H1 (cell line): ENCODE data around the gene POU2F1. TPM values are rescaled to one million over a fixed set of nuclear protein-coding genes. Genes with fewer than 3 reads are reported as not detected.

Source experiments
- CTCF ChIA-PET: fragments of 300-600 bp; sonication (Branson Sonifier 250); formaldehyde crosslinking; loops from one replicate; lab custom pipeline; 2021; ENCODE audit not compliant: partially characterized antibody; lab: Charles Lee
- POLR2A ChIA-PET: fragments of 300-600 bp; sonication (Branson Sonifier 250); formaldehyde crosslinking; loops from one replicate; lab custom pipeline; 2021; ENCODE audit warnings: inconsistent platforms; ENCODE audit not compliant: partially characterized antibody; lab: Charles Lee
- DNase-seq, 2 experiments: peaks; one replicate each; pipeline versions ENCODE4 v3.0.0 to v3.0.0-alpha.2; 2010 to 2022; ENCODE audit warnings: low spot score in 2 of 2, low read depth in 1 of 2, mixed read lengths in 1 of 2
- FAIRE-seq: peaks from 2 replicates; lab custom pipeline; 2011; peaks lifted over from hg19 to GRCh38; lab: Jason Lieb, UNC
- H2AFZ ChIP-seq: 2 replicates; pipeline ENCODE4 v1.8.1; 2012; ENCODE audit warnings: low read length, inconsistent platforms
- H2AK5ac ChIP-seq: 2 replicates; pipeline ENCODE4 v1.6.1; 2013; ENCODE audit warnings: low read depth, low read length
- H2BK120ac ChIP-seq: replicated peaks from 2 replicates; pipeline ENCODE3; 2013; ENCODE audit warnings: low read depth, low read length, inconsistent platforms
- H2BK12ac ChIP-seq: 2 replicates; pipeline ENCODE4 v1.6.1; 2013; ENCODE audit warnings: low read depth, low read length
- H2BK15ac ChIP-seq: 2 replicates; pipeline ENCODE4 v1.6.1; 2013; ENCODE audit warnings: low read length
- H2BK20ac ChIP-seq: 2 replicates; pipeline ENCODE4 v1.6.1; 2013; ENCODE audit warnings: low read length
- H2BK5ac ChIP-seq: 2 replicates; pipeline ENCODE4 v1.6.1; 2013; ENCODE audit warnings: low read depth, low read length
- H3K14ac ChIP-seq: 2 replicates; pipeline ENCODE4 v1.6.1; 2013; ENCODE audit warnings: inconsistent platforms; ENCODE audit not compliant: insufficient read length
- H3K18ac ChIP-seq: 2 replicates; pipeline ENCODE4 v1.6.1; 2013; ENCODE audit warnings: low read length; ENCODE audit errors: extremely low read depth
- H3K23ac ChIP-seq: 2 replicates; pipeline ENCODE4 v1.6.1; 2013; ENCODE audit warnings: inconsistent platforms; ENCODE audit not compliant: insufficient read length
- H3K23me2 ChIP-seq: 2 replicates; pipeline ENCODE4 v1.6.1; 2013; ENCODE audit warnings: low read depth, low read length
- H3K27ac ChIP-seq: 2 replicates; pipeline ENCODE4 v1.6.1; 2011; ENCODE audit warnings: low read depth, low read length, inconsistent platforms
- H3K27me3 ChIP-seq, 4 experiments: replicated peaks in 1 of 4; 1 replicate in 1 of 4; 2 replicates in 3 of 4; pipeline versions ENCODE4 v1.6.1 to v1.8.1; 2011 to 2013; ENCODE audit warnings: low read length in 3 of 4, mild to moderate bottlenecking in 3 of 4, inconsistent platforms in 2 of 4, mixed read lengths in 2 of 4, moderate library complexity in 1 of 4; ENCODE audit not compliant: control insufficient read depth in 3 of 4, insufficient read depth in 3 of 4; ENCODE audit errors: extremely low read depth in 1 of 4
- H3K36me3 ChIP-seq, 4 experiments: 2 replicates each; pipeline versions ENCODE4 v1.6.1 to v1.8.1; 2011 to 2013; ENCODE audit warnings: mild to moderate bottlenecking in 4 of 4, low read length in 3 of 4, moderate library complexity in 2 of 4, control low read depth in 1 of 4, inconsistent platforms in 1 of 4; ENCODE audit not compliant: insufficient read depth in 4 of 4, control insufficient read depth in 2 of 4
- H3K4ac ChIP-seq: replicated peaks from 2 replicates; pipeline ENCODE3; 2013; ENCODE audit warnings: low read length, low read depth, mixed read lengths, inconsistent platforms; ENCODE audit not compliant: insufficient read length
- H3K4me1 ChIP-seq, 4 experiments: replicated peaks in 1 of 4; 1 replicate in 1 of 4; 2 replicates in 3 of 4; pipeline versions ENCODE4 v1.6.1 to v1.8.1; 2011 to 2013; ENCODE audit warnings: low read length in 3 of 4, inconsistent platforms in 2 of 4, mixed read lengths in 1 of 4; ENCODE audit not compliant: insufficient read depth in 4 of 4, control insufficient read depth in 3 of 4
- H3K4me2 ChIP-seq, 2 experiments: 2 replicates each; pipeline versions ENCODE4 v1.6.1 to v1.8.1; 2011 to 2013; ENCODE audit warnings: low read depth in 2 of 2, low read length in 2 of 2, control low read depth in 1 of 2, inconsistent platforms in 1 of 2, mild to moderate bottlenecking in 1 of 2; ENCODE audit not compliant: insufficient read depth in 1 of 2
- H3K4me3 ChIP-seq, 4 experiments: fragments of 200-600, 300-600 bp in 1 of 4; sonication (generic), shearing (Covaris generic), sonication (Bioruptor Twin) in 1 of 4; 2 replicates each; pipeline versions ENCODE4 v1.5.1 to v1.8.1; 2011 to 2016; ENCODE audit warnings: low read length in 4 of 4, low read depth in 3 of 4, control low read depth in 2 of 4, inconsistent platforms in 2 of 4, mild to moderate bottlenecking in 2 of 4, mixed read lengths in 1 of 4, moderate library complexity in 1 of 4; ENCODE audit not compliant: insufficient read depth in 2 of 4; ENCODE audit errors: extremely low read depth in 1 of 4
- H3K56ac ChIP-seq: replicated peaks from 2 replicates; pipeline ENCODE3; 2013; ENCODE audit warnings: low read depth, mild to moderate bottlenecking, mixed read lengths, low read length, inconsistent platforms; ENCODE audit not compliant: insufficient read length
- H3K79me1 ChIP-seq: 2 replicates; pipeline ENCODE4 v1.6.1; 2013; ENCODE audit warnings: low read depth, low read length, control low read depth
- H3K79me2 ChIP-seq, 2 experiments: 2 replicates each; pipeline versions ENCODE4 v1.6.1 to v1.8.1; 2012 to 2013; ENCODE audit warnings: low read length in 2 of 2, mild to moderate bottlenecking in 2 of 2, inconsistent platforms in 1 of 2; ENCODE audit not compliant: insufficient read depth in 2 of 2, control insufficient read depth in 1 of 2
- H3K9ac ChIP-seq, 4 experiments: replicated peaks in 1 of 4; 1 replicate in 1 of 4; 2 replicates in 3 of 4; pipeline versions ENCODE4 v1.6.1 to v1.8.1; 2011 to 2013; ENCODE audit warnings: low read depth in 3 of 4, low read length in 3 of 4, control low read depth in 2 of 4, mild to moderate bottlenecking in 2 of 4, moderate library complexity in 2 of 4, inconsistent platforms in 1 of 4; ENCODE audit errors: extremely low read depth in 1 of 4
- H3K9me3 ChIP-seq, 2 experiments: 2 replicates each; pipeline versions ENCODE4 v1.6.1 to v1.8.1; 2012 to 2013; ENCODE audit warnings: mild to moderate bottlenecking in 2 of 2, moderate library complexity in 2 of 2, control low read depth in 1 of 2, inconsistent platforms in 1 of 2, low read depth in 1 of 2, low read length in 1 of 2, mixed read lengths in 1 of 2; ENCODE audit not compliant: insufficient read depth in 2 of 2
- H4K20me1 ChIP-seq, 2 experiments: replicated peaks in 1 of 2; 2 replicates each; pipeline versions ENCODE3 to v1.8.1; 2011 to 2013; ENCODE audit warnings: inconsistent platforms in 2 of 2, low read length in 2 of 2, mild to moderate bottlenecking in 1 of 2; ENCODE audit not compliant: insufficient read depth in 2 of 2, control insufficient read depth in 1 of 2
- H4K5ac ChIP-seq: 2 replicates; pipeline ENCODE4 v1.6.1; 2013; ENCODE audit warnings: low read length, low read depth, mixed read lengths, inconsistent platforms; ENCODE audit not compliant: insufficient read length
- H4K8ac ChIP-seq: 2 replicates; pipeline ENCODE4 v1.8.0; 2013; ENCODE audit warnings: mild to moderate bottlenecking, moderate library complexity, low read length, inconsistent platforms; ENCODE audit not compliant: insufficient read depth; ENCODE audit errors: extremely low read depth
- H4K91ac ChIP-seq: replicated peaks from 2 replicates; pipeline ENCODE3; 2013; ENCODE audit warnings: low read length, mixed read lengths, inconsistent platforms; ENCODE audit not compliant: insufficient read length
- FOSL1 ChIP-seq: IDR thresholded peaks from 2 replicates; pipeline ENCODE4 v1.6.1; 2011; ENCODE audit warnings: mild to moderate bottlenecking, low read depth, low read length, moderate library complexity; ENCODE audit not compliant: insufficient read depth
- SAP30 ChIP-seq: fragments of 300-600 bp; sonication (generic); IDR thresholded peaks from 2 replicates; pipeline ENCODE4 v1.7.1; 2012; ENCODE audit warnings: low read length, moderate library complexity, mild to moderate bottlenecking, inconsistent platforms; ENCODE audit not compliant: insufficient read depth, insufficient replicate concordance
- WGBS, 2 experiments: shearing (Covaris generic) in 1 of 2; methylation state at CpG; one replicate each; pipeline versions ENCODE4 v1.1.6 to v1.1.7; 2013 to 2015; ENCODE audit warnings: low lambda C conversion rate in 2 of 2, mixed read lengths in 2 of 2, inconsistent platforms in 1 of 2, low coverage in 1 of 2, missing lambda C conversion rate in 1 of 2; ENCODE audit not compliant: insufficient replicate concordance in 2 of 2, insufficient coverage in 1 of 2, insufficient read length in 1 of 2; ENCODE audit errors: extremely low coverage in 1 of 2, missing lambda C conversion rate in 1 of 2; 5-methylcytosine and 5-hydroxymethylcytosine counted together
- polyA plus RNA-seq, 7 experiments: library from polyadenylated mRNA; depleted of rRNA in 3 of 7; stranded (reverse) in 5 of 7; unstranded in 2 of 7; fragments of >200 nt in 5 of 7; fragments of 200-250 nt in 2 of 7; gene quantifications; 1 replicate in 5 of 7; 2 replicates in 1 of 7; 4 replicates in 1 of 7; pipeline versions ENCODE4 v1.2.1 to v1.2.3, GENCODE V29; 2011 to 2013; ENCODE audit warnings: missing spikeins in 2 of 7, mixed read lengths in 2 of 7
- total RNA-seq: library from RNA; stranded (reverse); fragmentation: NEBNext Ultra II Directional; extraction: Animal tissue kit (Norgen Biotek cat#: 25700); gene quantifications from 2 replicates; pipeline ENCODE4 v1.2.1, GENCODE V29; 2021

POU2F1 gene
- total and polyA plus RNA-seq, 2 of the 8 experiments (the other 6 are each of a cell fraction or from before 2014, with no cell fraction given), result 37.0 to 57.2 TPM

DNA sequence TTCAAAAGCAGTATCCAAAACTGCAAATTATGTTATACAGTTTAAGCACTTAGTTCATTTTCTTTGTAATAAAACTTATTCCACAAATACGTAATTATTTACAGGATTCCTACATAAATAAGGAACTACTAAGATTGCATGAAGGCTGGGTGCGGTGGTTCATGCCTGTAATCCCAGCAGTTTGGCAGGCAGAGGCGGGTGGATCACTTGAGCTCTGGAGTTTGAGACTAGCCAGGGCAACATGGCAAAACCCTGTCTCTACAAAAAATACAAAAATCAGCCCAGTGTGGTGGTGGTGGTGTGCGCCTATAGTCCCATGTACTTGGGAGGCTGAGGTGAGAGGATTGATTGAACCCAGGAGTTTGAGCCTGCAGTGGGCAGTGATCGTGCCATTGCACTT lies 69.3 kb downstream of the POU2F1 start:
- H3K56ac ChIP-seq, result no peak overlapping the region
- no peak overlapping the region for H3K9ac ChIP-seq
- POLR2A ChIA-PET, result no interaction called here
- TF ChIP-seq SAP30, result no peak
- no peak for TF ChIP-seq FOSL1
- no peak overlapping the region for H2BK15ac ChIP-seq
- H2BK5ac ChIP-seq, result no peak overlapping the region
- no peak overlapping the region for H2AFZ ChIP-seq
- no peaks in the 10 kb centered on the region for H3K9me3 ChIP-seq
- H2BK120ac ChIP-seq, result no peak overlapping the region
- H4K20me1 ChIP-seq, result peaks cover 0 to 6% of the 10 kb centered on the region in 2 experiments
- H2BK20ac ChIP-seq, result no peak overlapping the region
- no peak overlapping the region for H4K8ac ChIP-seq
- H3K18ac ChIP-seq, result no peak overlapping the region
- H3K23me2 ChIP-seq, result no peaks in the 10 kb centered on the region
- peaks cover 8% of the 10 kb centered on the region for H3K79me1 ChIP-seq
- no peak for DNase-seq
- no peak overlapping the region for H4K91ac ChIP-seq
- CTCF ChIA-PET, result no interaction called here
- H2AK5ac ChIP-seq, result no peak overlapping the region; the same call in 1 of the 2 replicates
- H3K79me2 ChIP-seq, result peaks cover 6 to 95% of the 10 kb centered on the region in 2 experiments; a peak in 3 of 4 replicates
- peaks cover 0 to 2% (median 0%) of the 10 kb centered on the region in 4 experiments; a peak in 2 of 7 replicates for H3K4me1 ChIP-seq
- no peak for FAIRE-seq
- no peak overlapping the region for H2BK12ac ChIP-seq
- no peak overlapping the region for H3K4ac ChIP-seq
- H3K23ac ChIP-seq, result no peak overlapping the region
- no peak overlapping the region for H4K5ac ChIP-seq
- H3K14ac ChIP-seq, result no peak overlapping the region
- H3K4me3 ChIP-seq, result no peak overlapping the region
- no peak overlapping the region for H3K27ac ChIP-seq
- H3K36me3 ChIP-seq, result no peaks in the 10 kb centered on the region
- H3K27me3 ChIP-seq, result no peaks in the 10 kb centered on the region
- no peak overlapping the region for H3K4me2 ChIP-seq
- WGBS, 2 experiments, result 88% methylated on average over 5 of the region's 5 CpGs; no CpG with 5 or more reads in 1 of the 2 experiments
